HT1080 (cell line): ENCODE measurements around the gene NCAM1. TPM values are rescaled to one million over a fixed set of nuclear protein-coding genes. Genes with fewer than 3 reads are reported as not detected.
A peak's percentile ranks its signal among the peaks of the same experiment; 100 is the strongest.
"Not testable (repeated sequence)": the region's sequence is repeated elsewhere in the genome, so short reads cannot be mapped to it uniquely, and the experiment has no call there.

Experiments used
- DNase-seq: peaks from one replicate; pipeline ENCODE4 v3.0.0-alpha.2; 2015; ENCODE audit warnings: low read depth
- small RNA-seq: library from RNA; depleted of rRNA; stranded (forward); fragments of <200 nt; gene quantifications from one replicate; pipeline ENCODE3, GENCODE V24; 2014
- total RNA-seq: library from RNA; depleted of rRNA; stranded (reverse); fragments of >200 nt; shearing (Covaris generic); gene quantifications from 2 replicates; pipeline ENCODE4 v1.2.3, GENCODE V29; 2014

Gene NCAM1
- total RNA-seq, 1 experiment from 2014 or later, result 26.3 TPM

GRCh38 chr11:113296447-113297205, 335.4 kb downstream of the NCAM1 start:
- DNase-seq, result no peak

- DNase-seq, result not testable (repeated sequence)
Measured at GRCh38 chr11:113298496-113298895, 337.3 kb downstream of the NCAM1 start.

- no peak for DNase-seq
Measured at GRCh38 chr11:113304916-113305315, 343.7 kb downstream of the NCAM1 start.

DNA sequence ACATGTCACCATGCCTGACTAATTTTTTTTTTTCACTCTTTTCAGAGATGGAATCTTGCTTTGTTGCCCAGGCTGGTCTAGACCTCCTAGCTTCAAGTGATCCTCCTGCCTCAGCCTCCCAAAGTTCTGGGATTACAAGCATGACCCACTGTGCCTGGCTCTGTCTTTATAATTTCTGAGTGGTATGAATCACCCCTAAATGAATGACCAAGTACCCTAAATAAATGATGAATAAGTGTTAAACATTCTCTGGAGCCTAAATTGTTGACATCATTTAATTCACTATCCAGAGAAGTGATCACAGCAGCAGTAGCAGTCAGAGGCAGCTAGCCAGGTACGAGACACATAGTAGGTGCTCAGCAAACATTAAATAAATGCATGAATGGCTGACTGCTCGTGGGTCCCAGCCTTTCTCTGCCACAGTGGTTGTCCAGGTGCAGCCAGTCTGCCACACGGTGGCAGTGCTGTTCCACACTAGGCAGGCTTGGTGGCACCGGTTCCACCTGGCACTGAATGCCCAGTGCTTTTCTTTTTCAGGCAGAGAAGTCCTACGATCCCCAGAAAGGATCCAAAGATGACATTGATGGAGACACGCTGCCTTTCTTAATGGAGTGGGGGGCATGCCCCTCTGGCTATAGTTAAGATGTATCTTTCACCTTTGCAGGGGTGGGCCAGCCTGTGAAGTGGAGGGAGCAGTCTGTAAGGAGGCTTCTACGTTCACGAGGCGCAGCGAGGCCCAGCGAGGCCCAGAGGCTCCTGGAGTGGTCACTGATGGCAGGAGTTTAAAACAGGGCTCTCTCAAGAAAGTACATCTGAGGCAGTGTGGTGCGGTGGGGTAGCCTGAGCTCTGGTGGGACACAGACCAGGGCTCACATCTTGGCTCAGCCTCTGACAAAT, 344.5 kb downstream of the NCAM1 start:
- DNase-seq, result peak; percentile 69

DNA sequence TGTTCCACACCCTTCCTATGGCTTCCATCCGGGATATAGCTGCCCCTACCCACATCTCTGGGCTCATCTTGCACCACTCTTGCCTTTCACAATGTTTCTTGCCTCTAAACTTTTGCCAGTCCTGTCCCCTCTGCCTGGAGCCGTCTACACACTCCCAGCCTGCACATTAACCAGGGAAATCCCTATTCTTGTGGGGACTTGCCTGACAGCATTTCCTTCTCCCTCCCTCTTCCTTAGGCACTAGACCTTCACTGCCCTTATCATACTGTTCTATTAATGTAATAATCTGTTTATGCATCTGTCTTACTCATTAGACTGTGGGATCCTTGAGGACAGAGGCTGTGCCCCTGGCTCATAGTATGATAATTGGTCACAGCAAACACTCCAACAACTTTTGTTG, 347.4 kb downstream of the NCAM1 start:
- DNase-seq, result no peak

GRCh38 chr11:113311536-113311935, 350.3 kb downstream of the NCAM1 start:
- no peak for DNase-seq

DNA sequence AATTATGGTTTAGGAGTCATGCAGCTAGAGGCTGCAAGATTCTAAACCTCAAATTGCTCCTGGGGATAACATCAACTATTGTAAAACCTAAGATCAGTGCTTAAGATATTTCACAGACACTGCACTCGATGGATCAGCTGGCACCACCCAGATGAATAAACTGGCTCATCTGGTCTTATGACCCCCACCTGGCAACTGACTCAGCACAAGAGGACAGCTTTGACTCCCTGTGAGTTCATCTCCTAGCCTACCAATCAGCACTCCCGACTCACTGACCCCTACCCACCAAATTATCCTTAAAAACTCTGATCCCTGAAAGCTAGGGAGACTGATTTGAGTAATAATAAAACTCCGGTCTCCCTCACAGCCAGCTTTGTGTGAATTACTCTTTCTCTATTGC, 352.4 kb downstream of the NCAM1 start:
- peak; percentile 27 for DNase-seq

DNA sequence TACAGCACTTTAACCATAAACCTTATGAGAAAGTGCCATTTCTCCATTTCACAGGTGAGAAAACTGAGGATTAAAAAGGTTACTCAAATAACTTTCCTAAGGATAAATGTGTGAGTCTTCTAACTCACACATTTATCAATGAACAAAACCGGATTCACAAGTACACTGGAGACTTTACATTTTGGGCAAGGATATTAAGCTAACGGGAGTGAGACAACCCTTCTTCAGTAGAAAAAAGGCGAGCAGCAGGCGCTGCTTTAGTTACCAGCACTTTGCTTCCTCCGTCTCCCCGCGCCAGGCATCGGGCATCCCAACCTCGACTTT, 352.8 kb downstream of the NCAM1 start:
- no peak for DNase-seq

DNA sequence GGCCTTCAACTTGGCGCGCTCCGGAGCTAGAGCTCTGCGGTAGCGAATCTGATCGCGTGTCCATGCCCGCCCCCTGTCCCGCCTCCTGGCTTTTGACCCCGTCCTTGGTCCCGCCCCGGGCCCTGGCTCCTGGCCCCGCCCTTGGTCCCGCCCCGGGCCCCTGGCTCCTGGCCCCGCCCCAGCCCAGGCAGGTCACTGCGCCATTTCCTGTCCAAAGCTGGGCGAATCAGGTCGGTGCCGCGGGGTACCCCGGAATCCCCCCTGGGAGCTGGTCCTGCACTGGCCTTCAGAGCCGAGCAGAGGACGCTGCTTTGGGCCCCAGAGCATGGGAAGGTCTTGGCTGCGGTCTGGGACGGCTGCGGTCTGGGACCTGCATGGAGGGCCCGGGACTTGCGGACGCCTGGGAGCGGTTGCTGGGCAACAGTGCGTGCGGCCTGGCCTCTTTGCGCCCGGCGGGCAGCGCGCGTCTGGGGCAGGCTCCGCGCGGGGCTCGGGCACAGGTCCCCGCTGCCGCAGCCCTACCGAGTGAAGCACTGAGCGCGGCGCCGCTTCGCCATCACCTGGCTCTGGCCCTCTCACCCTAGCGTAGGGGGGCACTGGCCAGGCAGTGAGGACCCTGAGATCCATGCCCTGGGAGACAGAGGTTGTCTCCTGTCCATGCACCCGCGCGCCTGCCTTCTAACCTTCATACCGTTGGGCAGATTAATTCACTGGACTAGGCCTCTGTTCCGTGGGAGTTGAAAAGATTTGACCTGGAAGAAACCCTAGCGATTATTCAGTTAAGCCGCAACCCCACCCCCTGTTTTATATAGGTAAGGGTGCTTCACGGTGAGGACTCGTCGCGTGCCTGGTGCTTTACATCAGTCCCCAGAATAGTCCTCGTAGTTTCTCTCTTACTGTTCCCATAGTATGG, 353.4 kb downstream of the NCAM1 start, which contains the start of gene TTC12:
TSS of gene TTC12 (plus strand) at position 195 of the 913 bp plus-strand sequence. CDS start 1,675 bp downstream, outside the sequence.
- peak; percentile 82 for DNase-seq

GRCh38 chr11:113315811-113316210, 354.6 kb downstream of the NCAM1 start:
- no peak for DNase-seq

- no peak for DNase-seq
Measured at GRCh38 chr11:113316256-113316655, 355.0 kb downstream of the NCAM1 start.

- no peak for DNase-seq
Measured at GRCh38 chr11:113317339-113317738, 356.1 kb downstream of the NCAM1 start.

GRCh38 chr11:113319085-113319484, 357.9 kb downstream of the NCAM1 start:
- no peak for DNase-seq

GRCh38 chr11:113322158-113322557, 360.9 kb downstream of the NCAM1 start:
- no peak for DNase-seq

DNA sequence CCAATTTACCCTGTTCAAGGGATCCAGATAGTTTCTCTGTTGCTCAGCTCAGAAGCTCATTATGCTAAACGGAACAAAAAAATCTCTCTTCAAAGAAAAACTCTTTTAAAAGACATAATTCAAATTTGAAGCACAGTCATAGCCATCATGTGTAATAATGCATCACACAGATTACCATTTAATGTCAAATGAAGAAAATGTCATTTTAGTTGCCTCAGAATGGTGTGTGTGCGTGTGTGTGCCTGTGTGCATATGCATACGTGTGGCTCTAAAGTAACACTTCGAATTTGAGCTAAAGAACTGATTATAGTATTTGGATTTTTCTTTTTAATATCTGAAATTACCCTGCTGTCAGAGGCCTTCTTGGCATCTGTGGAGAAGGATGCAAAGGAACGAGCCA, 363.0 kb downstream of the NCAM1 start:
- DNase-seq, result no peak

Small RNA genes lying within 50 kb of the gene (small RNA-seq; reads per million reads assigned to genes)
- gene RNU7-187P, result not detected
